Left forelimb (tissue), 1 donor: ENCODE results near the gene TUBB4B.
"Not testable (repeated sequence)": the region's sequence is repeated elsewhere in the genome, so short reads cannot be mapped to it uniquely, and the experiment has no call there.

Experiments
- DNase-seq: peaks from one replicate; pipeline ENCODE4 v3.0.0-alpha.2; 2018; ENCODE audit warnings: low spot score

The TUBB4B gene

GRCh38 chr9:137236238-137236935 lies 4.7 kb upstream of the TUBB4B start:
- DNase-seq = peak; percentile 87

GRCh38 chr9:137236936-137237421 lies 4.1 kb upstream of the TUBB4B start:
- no peak for DNase-seq

- DNase-seq = no peak
Measured at GRCh38 chr9:137237759-137238726, 3.0 kb upstream of the TUBB4B start.

- DNase-seq = not testable (repeated sequence)
Measured at GRCh38 chr9:137239541-137240200, 1.4 kb upstream of the TUBB4B start.

DNA sequence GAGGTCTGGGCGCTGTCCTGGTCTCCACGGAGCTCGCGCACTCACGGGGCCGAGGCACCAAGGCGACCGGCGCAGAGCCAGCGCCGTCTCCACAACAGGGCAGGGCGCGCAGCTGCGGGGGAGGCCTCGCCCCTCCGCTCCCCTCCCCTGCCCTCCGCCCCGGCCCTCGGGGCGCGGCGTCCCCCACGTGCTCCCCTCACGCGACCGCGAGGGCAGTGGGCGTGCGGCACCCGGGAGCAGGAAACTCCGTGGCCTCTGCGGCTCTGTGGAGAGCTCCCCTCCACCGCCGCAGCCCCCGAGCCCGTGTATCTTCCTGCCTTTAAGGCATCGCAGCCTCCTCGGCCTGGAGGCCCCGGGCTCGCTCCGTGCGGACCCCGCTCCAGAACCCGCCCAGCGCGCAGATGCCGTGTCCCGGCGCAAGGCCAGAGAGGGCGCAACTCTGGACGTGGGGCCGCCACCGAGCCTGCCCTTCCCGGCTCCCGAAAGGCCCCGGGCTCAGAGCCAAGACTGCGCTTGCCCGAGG lies 708 bp upstream of the TUBB4B start:
- peak; percentile 88 for DNase-seq

DNA sequence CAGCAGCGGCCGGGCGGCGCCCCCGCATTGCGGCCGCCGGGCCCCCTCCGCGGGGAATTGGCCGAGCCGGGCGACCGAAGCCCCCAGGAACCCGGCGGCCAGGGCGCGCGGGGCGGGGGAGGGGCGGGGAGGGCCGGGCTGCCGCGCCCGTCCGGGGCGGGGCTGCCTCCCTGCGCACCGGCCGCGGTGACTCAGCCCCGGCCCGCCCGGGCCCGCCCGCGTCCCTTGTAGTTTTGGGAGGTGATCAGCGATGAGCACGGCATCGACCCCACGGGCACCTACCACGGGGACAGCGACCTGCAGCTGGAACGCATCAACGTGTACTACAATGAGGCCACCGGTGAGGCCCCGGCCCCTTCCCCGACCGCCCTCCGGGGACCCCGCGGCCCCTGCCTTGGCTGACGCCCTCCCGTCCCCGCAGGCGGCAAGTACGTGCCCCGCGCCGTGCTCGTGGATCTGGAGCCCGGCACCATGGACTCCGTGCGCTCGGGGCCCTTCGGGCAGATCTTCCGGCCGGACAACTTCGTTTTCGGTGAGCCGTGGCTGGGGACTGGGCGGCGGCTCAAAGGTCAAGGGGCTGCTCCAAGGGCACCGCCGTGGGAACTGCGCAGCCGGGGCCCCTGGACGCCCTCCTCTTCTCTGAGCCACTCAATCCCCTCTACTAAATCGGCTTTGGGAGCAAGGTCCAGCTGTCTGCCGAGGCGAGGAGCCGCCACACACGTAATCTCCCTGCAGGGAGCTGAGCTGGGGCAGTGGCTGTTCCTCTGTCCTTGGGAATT lies 592 bp downstream of the TUBB4B start:
- DNase-seq = no peak

DNA sequence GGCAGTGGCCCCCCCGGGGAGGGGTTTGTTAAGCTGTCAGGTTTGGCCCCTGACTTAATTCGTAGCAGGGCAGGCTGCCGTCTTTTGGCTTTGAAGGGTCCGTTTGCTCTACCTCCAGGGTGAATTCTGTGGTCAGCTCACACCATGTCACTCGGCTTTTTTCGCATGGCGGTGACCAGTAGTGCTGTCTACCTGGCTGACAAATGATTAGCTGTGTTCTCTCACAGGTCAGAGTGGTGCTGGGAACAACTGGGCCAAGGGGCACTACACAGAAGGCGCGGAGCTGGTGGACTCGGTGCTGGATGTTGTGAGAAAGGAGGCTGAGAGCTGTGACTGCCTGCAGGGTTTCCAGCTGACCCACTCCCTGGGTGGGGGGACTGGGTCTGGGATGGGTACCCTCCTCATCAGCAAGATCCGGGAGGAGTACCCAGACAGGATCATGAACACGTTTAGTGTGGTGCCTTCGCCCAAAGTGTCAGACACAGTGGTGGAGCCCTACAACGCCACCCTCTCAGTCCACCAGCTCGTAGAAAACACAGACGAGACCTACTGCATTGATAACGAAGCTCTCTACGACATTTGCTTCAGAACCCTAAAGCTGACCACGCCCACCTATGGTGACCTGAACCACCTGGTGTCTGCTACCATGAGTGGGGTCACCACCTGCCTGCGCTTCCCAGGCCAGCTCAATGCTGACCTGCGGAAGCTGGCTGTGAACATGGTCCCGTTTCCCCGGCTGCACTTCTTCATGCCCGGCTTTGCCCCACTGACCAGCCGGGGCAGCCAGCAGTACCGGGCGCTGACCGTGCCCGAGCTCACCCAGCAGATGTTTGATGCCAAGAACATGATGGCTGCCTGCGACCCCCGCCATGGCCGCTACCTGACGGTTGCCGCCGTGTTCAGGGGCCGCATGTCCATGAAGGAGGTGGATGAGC lies 1.4 kb downstream of the TUBB4B start:
- no peak for DNase-seq

DNA sequence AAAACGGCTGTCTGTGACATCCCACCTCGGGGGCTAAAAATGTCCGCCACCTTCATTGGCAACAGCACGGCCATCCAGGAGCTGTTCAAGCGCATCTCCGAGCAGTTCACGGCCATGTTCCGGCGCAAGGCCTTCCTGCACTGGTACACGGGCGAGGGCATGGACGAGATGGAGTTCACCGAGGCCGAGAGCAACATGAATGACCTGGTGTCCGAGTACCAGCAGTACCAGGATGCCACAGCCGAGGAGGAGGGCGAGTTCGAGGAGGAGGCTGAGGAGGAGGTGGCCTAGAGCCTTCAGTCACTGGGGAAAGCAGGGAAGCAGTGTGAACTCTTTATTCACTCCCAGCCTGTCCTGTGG lies 2.2 kb downstream of the TUBB4B start:
- not testable (repeated sequence) for DNase-seq

DNA sequence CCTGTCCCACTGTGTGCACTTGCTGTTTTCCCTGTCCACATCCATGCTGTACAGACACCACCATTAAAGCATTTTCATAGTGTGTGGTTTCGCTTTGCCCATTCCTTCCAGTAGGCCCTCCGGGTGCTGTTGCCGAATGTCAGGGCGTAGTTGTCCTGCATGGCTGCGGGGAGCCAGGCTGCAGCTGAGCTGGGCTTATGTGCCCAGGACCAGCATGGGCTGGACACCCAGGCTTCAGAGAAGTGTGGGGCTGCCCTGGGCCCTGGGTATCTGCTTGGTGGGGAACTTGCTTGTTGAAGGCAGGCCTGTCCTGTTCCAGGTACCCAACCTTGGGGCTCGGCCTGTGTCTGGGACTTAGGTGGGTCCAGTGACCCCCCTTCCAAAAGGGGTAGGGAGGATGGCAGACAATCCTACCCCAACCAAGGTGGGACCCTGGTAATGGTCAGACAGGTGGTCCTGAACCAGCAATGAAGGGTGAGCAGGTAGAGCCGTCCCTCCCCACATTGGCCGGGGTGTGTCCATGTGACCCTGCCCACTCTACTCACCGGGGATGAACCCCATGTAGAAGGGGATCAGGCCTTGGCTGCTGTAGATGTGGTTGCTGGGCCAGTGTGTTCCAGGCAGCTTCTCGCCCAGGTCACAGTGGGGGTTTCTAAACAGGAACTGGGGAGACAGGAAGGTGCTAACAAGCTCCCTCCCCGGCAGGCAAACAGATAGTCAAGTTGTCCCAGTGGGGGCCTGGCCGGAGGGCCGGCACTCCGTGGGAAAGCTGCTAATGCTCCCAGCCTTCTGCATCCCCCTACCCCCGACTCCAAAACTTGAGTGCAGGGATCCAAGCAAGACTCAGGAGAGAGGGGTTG lies 2.8 kb downstream of the TUBB4B start:
- DNase-seq = no peak

- DNase-seq = no peak
Measured at GRCh38 chr9:137244486-137245449, 3.7 kb downstream of the TUBB4B start.

DNA sequence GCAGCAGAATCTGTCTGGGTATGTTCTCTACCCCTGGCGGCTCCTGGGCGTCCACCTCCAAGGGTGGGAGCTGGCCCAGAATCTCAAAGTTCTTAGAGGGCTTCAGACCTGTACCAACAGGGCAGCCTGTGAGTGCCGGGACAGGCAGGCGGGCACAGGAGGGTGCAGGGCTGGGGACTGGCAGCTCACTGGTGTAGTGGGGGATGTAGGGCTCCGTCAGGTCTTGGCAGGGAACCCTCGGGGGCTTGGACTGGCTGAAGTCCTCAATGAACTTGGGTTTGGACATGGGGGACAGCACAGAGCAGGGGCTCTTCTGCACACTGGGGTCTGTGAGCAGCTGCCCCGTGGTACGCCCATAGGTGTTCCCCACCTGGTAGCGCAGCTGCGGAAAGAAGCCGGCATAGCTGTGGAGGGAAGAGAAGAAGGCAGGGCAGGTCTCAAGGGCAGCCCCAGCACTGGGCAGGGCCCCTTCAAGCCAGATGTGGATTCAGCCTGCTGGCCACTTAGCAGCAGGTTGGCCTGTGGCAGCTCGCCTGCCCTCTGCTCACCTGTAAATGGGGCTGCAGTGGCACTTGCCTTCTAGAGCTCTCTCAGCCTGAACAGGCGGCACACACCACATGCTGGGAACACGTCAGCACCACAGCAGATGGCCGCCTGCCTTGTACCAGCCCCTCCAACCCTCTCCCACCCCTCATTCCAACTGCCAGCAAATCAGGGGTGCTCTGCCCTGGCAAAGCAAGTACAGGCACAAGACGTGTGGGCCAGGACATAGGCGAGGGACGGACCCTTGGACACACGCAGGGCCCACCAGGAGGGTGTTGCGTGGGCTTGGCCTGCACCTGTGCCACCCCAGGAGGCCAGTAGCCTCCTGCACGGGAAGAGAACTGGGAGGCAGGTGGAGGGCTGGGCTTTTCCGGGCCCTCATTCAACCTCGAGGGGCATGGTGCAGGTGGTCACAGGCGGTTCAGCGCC lies 4.6 kb downstream of the TUBB4B start:
- DNase-seq = no peak

- DNase-seq = no peak
Measured at GRCh38 chr9:137247135-137247915, 6.2 kb downstream of the TUBB4B start.

GRCh38 chr9:137247916-137248175 lies 6.8 kb downstream of the TUBB4B start:
- DNase-seq = no peak

- DNase-seq = no peak
Measured at GRCh38 chr9:137250329-137251193, 9.5 kb downstream of the TUBB4B start.

DNA sequence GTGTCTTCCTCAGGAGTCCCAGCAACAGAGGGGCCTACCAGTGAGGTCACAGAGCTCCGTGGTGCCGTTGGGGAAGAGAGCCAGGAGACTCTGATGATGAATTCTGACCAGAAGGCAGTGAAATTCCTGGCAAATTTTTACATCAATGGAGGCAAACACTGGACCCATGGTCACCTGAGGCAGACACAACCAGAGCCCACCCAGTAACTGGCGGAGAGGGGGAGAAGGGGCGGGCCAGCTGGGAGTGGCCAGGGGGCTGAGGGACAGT lies 10.0 kb downstream of the TUBB4B start, which contains the start of gene STPG3:
Gene STPG3 (plus strand): TSS at position 93 of the 268 bp plus-strand sequence. CDS start 1 bp downstream, at position 94.
- no peak for DNase-seq
